Measurements from ENCODE around the gene PTPN18.

PTPN18 gene

DNA sequence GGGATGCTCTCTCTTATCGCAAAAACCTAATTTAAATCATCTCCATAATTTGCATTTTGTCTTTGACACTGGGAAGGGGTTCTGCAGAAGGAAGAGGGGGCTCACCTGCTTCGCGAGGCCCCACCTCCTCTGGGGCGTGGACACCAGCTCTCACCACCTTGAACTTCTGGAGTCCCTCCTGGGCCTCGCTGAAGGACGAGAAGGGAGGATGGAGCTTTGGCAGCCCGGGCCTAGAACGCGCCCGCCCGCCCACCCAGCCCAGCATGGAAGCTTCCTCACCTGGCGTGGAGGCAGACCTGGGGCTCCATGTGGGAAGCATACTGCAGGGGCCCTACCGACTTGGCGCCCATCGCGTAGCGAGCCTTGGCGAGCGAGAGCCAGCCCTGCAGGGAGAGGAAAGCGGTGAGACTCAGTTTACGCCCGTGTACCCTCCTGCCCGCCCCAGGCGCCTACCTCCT, 14.3 kb upstream of the PTPN18 start:
- no peak for DNase-seq

DNA sequence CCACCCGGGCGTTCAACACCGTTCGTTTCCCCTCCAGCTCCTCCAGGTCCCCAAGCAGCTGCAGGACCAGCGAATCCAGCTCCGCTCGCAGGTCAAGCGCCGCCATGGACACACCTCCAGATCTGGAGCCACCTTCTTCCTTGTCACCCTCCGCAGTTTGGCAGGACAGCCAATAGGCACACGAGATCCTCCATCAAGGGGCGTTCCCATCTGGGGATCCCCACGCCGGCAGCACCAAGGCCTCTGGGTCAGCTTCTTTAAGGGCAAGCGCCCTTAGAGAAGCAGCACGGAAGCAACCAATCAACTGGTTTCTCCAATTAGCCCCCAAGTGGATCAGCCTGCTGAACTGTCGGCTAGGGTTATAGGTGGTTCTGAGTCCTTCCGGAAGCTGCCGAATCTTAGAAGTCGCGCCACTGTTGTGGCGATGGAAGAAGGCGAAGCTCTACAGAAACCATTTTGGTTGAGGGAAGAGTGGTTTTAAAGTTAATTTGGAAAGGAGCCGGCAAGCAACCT, 13.8 kb upstream of the PTPN18 start:
- peak; percentile 90 for DNase-seq

DNA sequence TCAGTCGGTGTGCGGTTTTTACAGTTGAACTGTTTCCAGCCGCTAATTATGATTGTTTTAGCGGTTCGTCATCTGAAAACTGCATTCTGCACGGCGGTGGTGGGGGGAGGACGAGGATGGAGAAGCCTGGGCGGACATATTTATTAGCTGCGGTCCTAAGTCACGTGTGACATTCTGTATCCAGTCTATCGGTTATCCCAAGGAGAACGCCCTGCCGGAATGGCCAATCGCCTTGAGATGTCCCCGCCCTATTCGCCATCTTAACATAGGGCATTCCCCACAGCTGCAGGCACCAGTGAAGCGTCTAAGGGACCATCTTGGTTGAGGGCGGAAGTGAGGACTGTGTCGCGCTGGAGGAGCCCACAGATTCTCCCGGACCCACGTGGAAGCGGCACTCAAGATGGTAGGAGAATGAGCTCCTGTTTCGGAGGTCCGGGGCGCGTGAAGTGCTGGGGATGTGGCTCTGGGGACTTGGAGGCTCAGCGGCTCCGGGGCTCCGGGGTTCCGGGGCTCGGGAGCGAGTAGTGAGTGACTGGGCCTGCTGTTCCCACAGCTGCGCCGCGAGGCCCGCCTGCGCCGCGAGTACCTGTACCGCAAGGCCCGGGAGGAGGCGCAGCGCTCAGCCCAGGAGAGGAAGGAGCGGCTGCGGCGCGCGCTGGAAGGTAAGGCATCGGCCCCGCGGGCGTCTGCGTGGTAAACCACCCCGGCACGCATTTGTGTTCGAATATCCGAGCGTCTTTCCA, 13.2 kb upstream of the PTPN18 start, which contains the start of gene IMP4:
IMP4 (plus strand) TSS at position 365 of the 743 bp plus-strand sequence; CDS start at position 401, 36 bp downstream.
- DNase-seq, result peak; percentile 99

DNA sequence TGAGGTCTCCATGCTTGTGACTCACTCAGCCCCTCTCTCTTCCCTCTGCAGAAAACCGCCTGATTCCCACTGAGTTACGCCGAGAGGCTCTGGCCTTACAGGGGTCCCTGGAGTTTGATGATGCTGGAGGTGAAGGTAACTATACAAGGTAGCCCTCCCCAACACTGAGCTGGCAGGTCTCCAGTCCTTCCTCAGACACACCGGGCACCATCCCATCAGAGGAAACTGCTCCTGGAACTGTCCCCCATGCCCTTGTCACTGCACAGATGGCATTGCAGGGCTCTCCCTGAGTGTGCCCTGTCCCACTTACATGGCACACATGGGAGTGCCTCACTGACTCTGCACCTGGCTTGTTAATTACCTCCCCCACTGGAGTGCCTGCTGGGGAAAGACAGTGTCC, 11.3 kb upstream of the PTPN18 start:
- DNase-seq, result no peak

DNA sequence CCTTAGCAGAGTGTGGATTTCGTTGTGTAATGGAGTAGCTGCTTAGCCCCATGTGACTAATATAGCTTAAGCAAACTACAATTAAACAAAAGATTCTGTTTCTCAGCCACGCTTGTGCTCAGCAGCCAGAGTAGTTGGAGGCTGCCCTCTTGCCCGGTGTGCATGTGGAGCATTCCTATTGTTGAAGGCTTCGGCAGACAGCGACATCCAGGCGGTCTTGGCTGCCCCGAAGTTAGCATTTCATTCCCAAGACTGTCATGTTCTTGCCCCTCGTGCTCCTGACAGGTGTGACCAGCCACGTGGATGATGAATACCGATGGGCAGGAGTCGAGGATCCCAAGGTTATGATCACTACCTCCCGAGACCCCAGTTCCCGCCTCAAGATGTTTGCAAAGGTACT, 10.8 kb upstream of the PTPN18 start:
- no peak for DNase-seq

DNA sequence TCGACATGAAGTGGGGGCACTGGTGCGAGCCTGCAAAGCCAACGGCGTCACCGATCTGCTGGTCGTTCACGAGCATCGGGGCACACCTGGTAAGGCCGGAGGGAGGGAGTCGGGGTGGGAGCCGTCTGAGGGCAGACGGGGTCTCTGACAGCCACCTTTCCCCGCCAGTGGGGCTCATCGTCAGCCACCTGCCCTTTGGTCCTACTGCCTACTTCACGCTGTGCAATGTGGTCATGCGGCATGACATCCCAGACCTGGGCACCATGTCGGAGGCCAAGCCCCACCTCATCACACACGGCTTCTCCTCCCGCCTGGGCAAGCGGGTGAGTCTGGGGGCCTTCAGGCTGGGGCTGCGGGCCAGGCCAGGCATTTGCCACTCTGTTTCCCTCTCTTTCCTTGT, 10.2 kb upstream of the PTPN18 start:
- no peak for DNase-seq

DNA sequence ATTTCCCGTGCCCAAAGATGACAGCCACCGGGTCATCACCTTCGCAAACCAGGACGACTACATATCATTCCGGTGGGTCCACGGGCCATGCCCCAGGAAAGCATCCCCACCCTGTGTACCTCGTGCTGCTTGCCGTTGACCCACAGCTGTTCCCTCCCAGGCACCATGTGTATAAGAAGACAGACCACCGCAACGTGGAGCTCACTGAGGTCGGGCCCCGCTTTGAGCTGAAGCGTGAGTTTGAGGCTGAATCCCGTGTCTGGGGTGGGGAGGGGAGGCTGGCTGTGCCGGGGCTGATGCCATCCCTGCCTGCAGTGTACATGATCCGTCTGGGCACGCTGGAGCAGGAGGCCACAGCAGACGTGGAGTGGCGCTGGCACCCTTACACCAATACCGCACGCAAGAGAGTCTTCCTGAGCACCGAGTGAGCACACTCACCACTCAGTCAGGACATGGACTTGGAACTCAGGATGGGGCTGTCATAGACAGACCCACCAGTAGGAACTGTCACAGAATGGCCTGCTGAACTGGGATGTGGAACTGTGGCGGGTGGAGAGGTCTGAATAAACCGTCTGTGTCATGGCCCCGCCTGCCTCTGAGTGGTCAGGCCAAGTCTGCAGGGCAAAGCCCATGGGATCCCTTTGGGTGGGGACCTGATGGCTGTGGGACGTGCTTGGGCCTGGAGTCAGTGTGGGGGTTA, 9.7 kb upstream of the PTPN18 start:
- DNase-seq, result no peak

DNA sequence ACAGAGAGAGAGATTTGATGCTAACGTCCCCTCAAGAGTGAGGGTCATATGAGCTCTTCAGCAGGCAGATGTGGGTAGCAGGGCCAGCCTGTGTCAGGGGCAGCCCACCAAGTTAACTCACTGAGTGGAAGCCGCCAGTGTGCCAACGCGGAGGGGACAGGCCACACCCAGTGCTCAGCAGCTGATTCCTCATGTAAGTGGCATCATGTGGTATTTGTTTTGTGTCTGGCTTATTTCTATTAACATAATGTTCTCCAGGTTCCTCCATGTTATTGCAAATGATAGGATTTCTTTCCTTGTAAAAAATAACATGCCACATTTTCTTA, 9.2 kb upstream of the PTPN18 start:
- no peak for DNase-seq

DNA sequence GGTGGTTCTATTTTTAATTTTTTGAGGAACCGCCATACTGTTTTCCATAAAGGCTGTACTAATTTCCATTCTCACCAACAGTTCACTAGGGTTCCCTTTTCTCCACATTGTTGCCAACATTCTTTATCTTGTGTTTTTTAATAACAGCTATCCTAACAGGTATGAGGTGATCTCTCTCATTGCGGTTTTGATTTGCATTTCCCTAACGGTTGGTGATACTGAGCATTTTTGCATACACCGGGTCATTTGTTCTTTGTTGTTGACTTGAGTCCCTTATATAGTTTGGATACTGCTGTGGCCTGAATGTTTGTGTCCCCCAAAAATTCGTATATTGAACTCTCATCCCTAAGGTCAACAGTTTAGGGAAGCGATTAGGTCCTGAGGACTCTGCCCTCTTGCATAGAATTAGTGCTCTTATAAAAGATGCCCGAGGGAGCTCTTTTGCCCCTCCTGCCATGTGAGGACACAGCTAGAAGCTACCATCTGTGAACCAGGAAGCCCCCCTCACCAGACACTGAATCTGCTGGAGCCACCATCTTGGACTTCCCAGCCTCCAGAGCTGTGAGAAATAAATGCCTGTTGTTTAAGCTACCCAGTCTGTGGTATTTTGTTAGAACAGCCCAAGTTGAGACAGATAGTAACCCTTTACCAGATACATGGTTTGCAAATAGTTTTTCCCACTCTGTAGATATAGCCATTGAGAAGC, 8.5 kb upstream of the PTPN18 start:
- DNase-seq, result no peak

DNA sequence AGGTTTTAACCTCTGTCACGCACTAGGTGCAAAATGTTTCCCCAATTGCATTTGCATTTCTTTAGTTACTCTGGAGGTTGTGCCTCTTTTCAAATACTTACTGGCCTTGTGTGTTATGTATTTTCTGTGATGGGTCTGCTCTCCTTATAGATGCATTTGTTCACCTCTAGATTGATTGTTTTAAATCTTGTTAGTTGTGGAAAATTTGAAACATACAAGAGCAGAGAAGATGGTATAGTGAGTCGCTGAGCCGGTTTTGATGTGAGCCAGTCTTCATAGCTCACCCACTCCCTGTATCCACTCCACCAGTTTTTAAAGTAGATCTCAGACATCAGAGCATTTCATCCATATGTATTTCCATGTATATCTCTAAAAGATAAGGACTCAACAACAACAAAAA, 6.7 kb upstream of the PTPN18 start:
- DNase-seq, result no peak

DNA sequence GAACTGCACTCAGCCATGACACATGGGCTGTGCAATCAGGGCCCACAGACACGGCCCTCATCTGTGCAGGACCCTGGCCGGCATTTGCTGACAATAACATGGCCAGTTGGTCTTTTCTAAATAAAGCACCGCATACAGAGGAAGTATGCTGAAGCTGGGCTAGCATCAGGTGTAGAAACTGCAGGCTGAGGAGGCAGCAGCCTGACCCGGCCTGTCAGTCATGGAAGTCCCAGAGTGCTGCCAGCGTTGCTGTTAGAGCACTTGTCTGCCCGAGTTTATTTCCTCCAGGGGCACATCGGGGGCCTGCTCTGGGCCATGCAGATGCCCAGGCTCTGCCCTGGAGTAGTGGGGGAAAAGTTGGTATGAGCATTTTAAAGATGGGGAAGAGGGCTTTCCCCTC, 4.1 kb upstream of the PTPN18 start:
- no peak for DNase-seq

DNA sequence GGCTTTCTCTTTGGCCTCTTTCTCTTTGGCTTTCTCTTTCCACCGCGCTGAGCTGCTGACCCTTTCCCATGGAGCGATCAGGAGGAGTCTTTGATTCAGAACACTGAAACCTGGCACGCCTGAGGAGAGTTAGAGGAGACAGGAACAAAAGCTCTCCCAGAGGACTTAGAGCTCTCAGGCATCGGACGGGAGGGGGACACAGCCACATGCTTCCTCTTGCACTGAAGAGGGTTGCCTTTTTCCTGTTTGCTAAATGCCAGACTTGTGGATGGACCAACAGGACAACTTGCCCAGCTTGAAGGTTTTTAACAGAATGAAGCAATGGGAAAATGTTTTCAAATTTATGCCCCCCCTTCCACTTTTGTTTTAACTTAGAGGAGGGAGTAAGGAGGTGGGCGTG, 3.6 kb upstream of the PTPN18 start:
- no peak for DNase-seq

DNA sequence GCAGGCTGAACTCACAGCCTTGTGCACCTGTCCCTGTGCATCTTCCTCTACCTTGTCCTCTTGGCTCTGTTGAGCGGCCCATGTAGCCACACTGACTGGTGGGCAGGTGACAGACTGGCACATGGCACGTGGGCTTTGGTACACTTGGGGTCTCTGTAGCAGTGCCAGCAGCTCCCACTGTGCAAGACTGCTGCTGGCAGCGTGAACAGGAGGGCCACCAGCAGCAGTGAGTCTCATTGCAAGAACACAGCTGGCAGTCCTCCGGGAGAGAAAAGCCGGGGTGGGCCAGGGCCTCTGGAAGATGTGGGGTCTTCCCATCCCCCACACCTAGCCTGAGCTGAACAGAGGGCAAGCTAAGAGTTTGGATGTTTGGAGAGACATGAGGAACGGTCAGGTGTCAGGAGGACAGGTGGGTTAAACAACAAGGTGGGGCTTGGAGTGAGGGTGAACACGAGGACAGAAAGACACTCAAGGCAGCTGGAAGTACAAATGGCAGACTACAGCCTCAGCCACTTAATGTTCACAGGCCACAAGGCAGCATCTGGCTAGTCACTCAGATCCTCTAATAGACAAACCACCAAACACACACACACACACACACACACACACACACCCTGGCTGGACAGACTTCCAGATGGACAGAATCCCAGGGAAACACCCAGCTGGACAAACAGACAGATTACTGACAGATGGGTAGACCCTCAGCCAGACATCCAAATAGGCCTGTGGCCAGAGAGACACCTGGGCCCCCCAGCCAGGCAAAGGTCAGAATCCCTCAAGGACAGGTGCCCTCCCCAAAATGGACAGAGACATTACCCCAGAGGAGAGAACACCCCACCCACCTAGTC, 2.3 kb upstream of the PTPN18 start:
- DNase-seq, result peak; percentile 3

DNA sequence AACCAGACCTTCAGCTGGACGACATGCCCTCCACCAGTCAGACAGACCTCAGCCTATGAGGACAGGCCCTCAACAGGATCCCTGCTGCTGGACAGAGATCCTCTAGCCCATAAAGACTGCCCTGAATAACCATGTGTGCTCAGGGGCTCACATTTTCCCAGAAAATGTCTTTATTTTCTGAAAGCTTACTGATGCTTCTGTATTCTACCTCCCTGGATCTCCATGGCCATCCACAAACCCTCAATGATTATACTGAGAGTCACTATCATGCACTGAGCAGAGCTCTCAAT, 1.8 kb upstream of the PTPN18 start:
- no peak for DNase-seq

DNA sequence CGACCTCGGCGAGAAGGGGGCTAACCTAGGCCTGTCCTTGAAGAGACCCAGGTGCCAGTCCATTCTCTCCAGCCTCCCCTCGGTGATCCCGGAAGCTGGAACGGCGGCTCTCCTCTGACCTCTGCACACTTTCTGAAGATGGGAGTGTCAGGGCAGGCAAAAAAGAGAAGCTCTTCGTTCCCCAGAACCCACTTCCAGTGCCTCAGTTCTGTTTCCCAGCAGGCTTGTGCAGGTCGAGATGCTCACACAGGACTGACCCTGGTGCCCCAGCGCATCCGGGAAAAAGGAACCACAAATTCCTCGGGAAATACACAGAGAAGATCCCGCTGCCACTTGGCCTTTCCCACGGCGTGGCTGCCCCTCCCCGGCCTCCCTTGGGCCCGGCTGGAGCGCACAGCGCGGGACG, 681 bp upstream of the PTPN18 start:
- no peak for DNase-seq

DNA sequence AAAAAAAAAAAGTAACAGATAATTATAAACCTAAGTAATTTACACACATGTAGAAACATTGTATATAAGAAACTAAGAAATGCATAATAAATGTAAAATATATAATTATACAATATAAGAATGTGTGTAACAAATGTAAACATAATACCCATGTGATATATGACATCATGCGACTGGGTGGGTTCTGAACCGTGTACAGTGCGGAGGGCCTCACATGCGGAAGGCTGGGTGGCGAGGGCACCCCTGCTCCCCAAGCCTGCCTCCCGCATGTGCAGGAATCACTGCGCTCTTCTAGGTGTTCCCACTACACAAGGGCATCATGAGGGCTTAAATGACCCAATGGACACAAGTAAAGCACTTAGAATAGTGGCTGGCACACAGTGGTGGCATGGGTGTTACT, 2.0 kb downstream of the PTPN18 start:
- no peak for DNase-seq

DNA sequence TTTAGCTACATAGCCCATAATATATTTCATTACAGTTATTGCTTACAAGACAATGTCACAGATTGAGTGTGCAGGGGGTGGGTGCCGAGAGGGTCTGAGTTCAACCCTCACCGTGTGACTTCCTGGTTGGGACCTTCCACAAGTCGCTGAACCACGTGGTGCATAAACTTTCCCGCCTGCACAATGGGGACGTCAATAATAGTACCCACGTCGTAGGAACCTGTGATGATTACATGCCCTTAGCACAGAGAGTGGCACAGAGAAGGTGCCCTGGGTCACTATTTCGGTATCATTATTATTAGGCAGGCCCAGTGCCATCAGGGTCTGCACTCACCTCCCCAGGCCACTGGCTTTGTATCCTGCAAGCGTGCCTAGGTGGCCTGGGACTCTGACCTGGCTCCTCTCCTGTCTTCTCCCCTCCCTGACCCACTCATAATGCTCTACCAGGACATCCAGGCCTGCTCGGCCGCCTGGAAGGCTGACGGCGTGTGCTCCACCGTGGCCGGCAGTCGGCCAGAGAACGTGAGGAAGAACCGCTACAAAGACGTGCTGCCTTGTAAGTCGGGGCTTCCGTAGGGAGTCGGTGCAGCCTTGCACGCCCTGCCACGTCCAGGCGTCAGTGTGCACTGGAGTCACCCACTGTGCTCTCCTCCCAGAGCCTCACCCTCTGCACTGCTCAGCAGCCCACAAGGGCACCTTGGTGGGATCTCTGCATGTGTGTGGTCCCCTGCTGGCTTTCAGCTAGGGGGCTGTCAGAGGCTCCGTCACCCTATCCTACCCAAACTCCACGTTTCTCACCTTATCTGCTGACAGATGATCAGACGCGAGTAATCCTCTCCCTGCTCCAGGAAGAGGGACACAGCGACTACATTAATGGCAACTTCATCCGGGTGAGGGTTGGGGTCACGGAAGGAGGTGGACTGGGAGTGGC, 2.8 kb downstream of the PTPN18 start:
- no peak for DNase-seq

DNA sequence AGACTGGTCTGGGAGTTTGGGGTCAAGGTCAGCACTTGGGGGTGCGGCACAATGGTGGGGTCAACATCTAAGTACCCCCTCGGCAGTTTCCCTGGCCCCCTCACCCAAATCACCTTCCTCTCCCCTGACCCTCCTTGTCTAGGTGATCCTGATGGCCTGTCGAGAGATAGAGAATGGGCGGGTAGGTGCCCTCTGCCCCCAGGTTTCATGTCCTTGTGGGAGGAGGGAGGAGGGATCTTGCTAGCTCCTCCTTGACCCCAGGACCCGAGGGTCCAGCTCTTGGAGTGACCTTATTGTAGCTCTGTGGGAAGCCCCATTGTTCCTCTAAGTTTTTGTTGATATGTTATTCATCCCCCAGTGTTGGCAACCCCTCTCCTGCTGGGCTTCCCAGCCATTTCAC, 3.6 kb downstream of the PTPN18 start:
- no peak for DNase-seq

DNA sequence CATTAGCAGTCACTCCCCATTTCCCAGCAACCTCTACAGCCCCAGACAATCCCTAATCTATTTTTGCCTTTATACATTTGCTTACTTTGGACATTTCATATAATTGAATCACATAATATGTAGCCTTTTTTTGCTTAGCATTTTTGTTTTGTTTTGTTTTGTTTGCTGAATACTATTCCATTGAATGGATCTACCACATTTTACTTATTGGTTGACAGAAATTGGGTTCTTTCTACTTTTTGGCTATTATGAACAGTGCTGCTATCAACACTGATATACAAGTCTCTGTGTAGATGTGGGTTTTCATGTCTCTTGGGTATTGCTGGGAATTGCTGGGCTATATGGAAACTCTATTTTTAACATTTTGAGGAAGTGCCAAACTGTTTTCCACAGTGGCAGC, 7.6 kb downstream of the PTPN18 start:
- no peak for DNase-seq

DNA sequence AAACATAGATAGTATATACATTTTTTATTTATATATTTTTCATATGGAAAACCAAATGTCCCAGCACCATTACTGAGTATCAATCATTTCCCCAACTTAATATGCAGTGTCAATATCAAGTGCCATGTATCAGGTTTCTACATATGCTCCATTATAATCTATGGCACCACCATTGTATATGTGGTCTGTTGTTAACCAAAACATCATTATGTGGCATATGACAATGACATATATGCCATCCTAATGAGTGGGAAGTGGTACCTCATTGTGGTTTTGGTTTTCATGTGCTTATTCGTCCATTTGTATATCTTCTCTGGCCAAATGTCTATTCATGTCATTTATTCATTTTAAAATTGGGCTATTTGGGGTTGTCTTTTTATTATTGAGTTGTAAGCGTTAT, 9.2 kb downstream of the PTPN18 start:
- DNase-seq, result no peak

DNA sequence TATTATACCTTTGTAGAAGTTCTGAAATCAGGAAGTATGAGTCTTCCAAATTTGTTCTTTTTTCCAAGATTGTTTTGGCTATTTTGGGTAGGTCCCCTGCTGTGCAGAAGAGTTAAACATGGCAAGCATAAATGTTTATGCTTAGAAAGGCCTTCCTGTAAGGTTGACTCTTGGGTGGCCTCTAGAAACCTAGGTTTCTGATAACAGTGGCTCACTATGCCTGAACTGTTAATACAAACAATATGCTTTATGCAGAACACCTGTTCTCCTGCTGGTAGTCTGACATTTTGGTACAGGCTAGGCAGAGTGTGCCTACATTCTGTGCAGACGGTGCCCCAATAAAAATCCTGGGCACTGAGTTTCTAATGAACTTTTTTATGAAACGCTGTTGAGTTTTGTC, 10.1 kb downstream of the PTPN18 start:
- no peak for DNase-seq

DNA sequence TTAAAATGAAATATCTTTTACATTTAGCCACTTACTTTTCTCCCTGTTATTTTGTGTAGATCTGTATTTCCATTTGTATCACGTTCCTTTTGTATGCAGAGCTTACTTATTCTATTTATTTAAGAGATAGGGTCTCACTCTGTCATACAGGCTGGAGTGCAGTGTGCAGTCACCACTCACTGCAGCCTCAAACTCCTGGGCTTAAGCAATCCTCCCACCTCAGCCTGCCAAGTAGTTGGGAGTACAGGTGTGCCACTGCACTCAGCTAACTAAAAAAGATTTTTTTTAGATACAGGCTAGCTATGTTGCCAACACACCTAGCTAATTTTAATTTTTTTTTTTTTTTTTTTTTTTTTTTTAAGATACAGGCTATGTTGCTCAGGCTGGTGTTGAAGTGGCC, 10.9 kb downstream of the PTPN18 start:
- DNase-seq, result no peak
